Breast epithelium (tissue), 4 donors: ENCODE results near the gene ZSCAN5C. TPM values are rescaled to one million over a fixed set of nuclear protein-coding genes. Genes with fewer than 3 reads are reported as not detected.

ENCODE experiments used
- DNase-seq, 2 donors: peaks; one replicate each; pipeline ENCODE4 v3.0.0-alpha.2; 2019; ENCODE audit warnings: low spot score in 2 of 2
- H3K27ac ChIP-seq, 2 donors: fragments of 200-600 bp; sonication (generic) in 1 of 2; one replicate each; pipeline ENCODE4 v1.5.1; 2016 to 2019; ENCODE audit warnings: mild to moderate bottlenecking in 1 of 2
- H3K27me3 ChIP-seq, 2 donors: fragments of 200-600 bp; sonication (generic) in 1 of 2; one replicate each; pipeline versions ENCODE4 v1.5.1 to v1.6.0; 2017 to 2019; ENCODE audit warnings: control low read depth in 1 of 2, mild to moderate bottlenecking in 1 of 2
- H3K36me3 ChIP-seq: fragments of 200-600 bp; one replicate; pipeline ENCODE4 v1.5.1; 2019
- H3K4me1 ChIP-seq, 2 donors: fragments of 200-600 bp; sonication (generic); one replicate each; pipeline ENCODE4 v1.5.1; 2016 to 2019; ENCODE audit warnings: control low read depth in 1 of 2
- H3K4me3 ChIP-seq, 3 donors: fragments of 200-600 bp; sonication (generic); 1 replicate in 2 of 3; 2 replicates in 1 of 3; pipeline ENCODE4 v1.5.1; 2016 to 2019; ENCODE audit warnings: mild to moderate bottlenecking in 3 of 3, moderate library complexity in 2 of 3
- H3K9me3 ChIP-seq, 2 donors: fragments of 200-600 bp; sonication (generic) in 1 of 2; one replicate each; pipeline ENCODE4 v1.5.1; 2016 to 2019; ENCODE audit warnings: control low read depth in 1 of 2
- CTCF ChIP-seq, 3 donors: fragments of 450-650 bp; IDR thresholded peaks; one replicate each; pipeline ENCODE4 v1.5.1; 2016 to 2017; ENCODE audit warnings: antibody characterized with exemption in 3 of 3, mild to moderate bottlenecking in 3 of 3, moderate library complexity in 3 of 3
- POLR2A ChIP-seq: fragments of 450-650 bp; IDR thresholded peaks from one replicate; pipeline ENCODE4 v1.6.1; 2016; ENCODE audit warnings: antibody characterized with exemption, mild to moderate bottlenecking, moderate library complexity
- POLR2AphosphoS5 ChIP-seq, 3 donors: sonication (generic); formaldehyde crosslinking; IDR thresholded peaks; one replicate each; pipeline ENCODE4 v1.6.1; 2017; ENCODE audit warnings: antibody characterized with exemption in 3 of 3
- intact Hi-C: fragments of 100-400 bp; cut with DNase I; formaldehyde crosslinking; loops from one replicate; pipeline ENCODE4 v1.15.1; 2023; ENCODE audit warnings: low total_unique reads
- total RNA-seq, 3 donors: library from RNA; depleted of rRNA; stranded (reverse); fragments of >200 nt; gene quantifications; one replicate each; pipeline ENCODE4 v1.1.0, GENCODE V29; 2016

ZSCAN5C gene
- not detected for total RNA-seq

- intact Hi-C loops = no loop called here
- H3K4me3 ChIP-seq = no peak within 1 kb of the TSS
Measured at GRCh38 chr19:56201973-56202372, at the start of gene ZSCAN5C. TSS of gene ZSCAN5C (plus strand) at chr19:56202273. CDS start at chr19:56205914, 3,641 bp downstream.

GRCh38 chr19:56152644-56153043, 49.4 kb upstream of the ZSCAN5C start:
- DNase-seq = no peak
- no peak overlapping the region for H3K4me3 ChIP-seq
- no peaks in the 10 kb centered on the region for H3K36me3 ChIP-seq
- H3K9me3 ChIP-seq = no peaks in the 10 kb centered on the region
- no peaks in the 10 kb centered on the region for H3K4me1 ChIP-seq
- TF ChIP-seq POLR2A = no peak
- H3K27ac ChIP-seq = no peak overlapping the region
- no peaks in the 10 kb centered on the region for H3K27me3 ChIP-seq
- intact Hi-C loops = no loop called here

More at GRCh38 chr19:56201973-56202372, at the start of gene ZSCAN5C:
- Histone ChIP-seq H3K9me3 (no peaks in the 10 kb centered on the region), H3K27me3 (no peaks in the 10 kb centered on the region), H3K4me1 (no peaks in the 10 kb centered on the region), H3K27ac (no peak within 1 kb of the TSS), H3K36me3 (no peaks in the 10 kb centered on the region)
- no peak for DNase-seq
- TF ChIP-seq POLR2AphosphoS5 (IDR thresholded peaks at IDR 0.05) (no peak), POLR2A (no peak), CTCF (IDR thresholded peaks at IDR 0.05) (no peak)

GRCh38 chr19:56153507-56153906, 48.6 kb upstream of the ZSCAN5C start:
- DNase-seq = no peak
- no peak overlapping the region for H3K27ac ChIP-seq
- H3K4me1 ChIP-seq = no peaks in the 10 kb centered on the region
- H3K27me3 ChIP-seq = no peaks in the 10 kb centered on the region
- H3K9me3 ChIP-seq = no peaks in the 10 kb centered on the region
- TF ChIP-seq CTCF (IDR thresholded peaks at IDR 0.05) (no peak), POLR2A (no peak), POLR2AphosphoS5 (IDR thresholded peaks at IDR 0.05) (no peak)
- intact Hi-C loops = no loop called here
- H3K36me3 ChIP-seq = no peaks in the 10 kb centered on the region
- no peak overlapping the region for H3K4me3 ChIP-seq

GRCh38 chr19:56155124-56155687, 46.9 kb upstream of the ZSCAN5C start:
- no peak overlapping the region for H3K27ac ChIP-seq

GRCh38 chr19:56156768-56157167, 45.3 kb upstream of the ZSCAN5C start:
- Histone ChIP-seq H3K36me3 (peaks cover 5% of the 10 kb centered on the region), H3K9me3 (no peaks in the 10 kb centered on the region), H3K4me1 (no peaks in the 10 kb centered on the region), H3K27ac (peak overlapping the region; percentile 48 to 82), H3K4me3 (no peak overlapping the region), H3K27me3 (no peaks in the 10 kb centered on the region)
- intact Hi-C loops = no loop called here
- TF ChIP-seq POLR2AphosphoS5 (IDR thresholded peaks at IDR 0.05) = no peak
- TF ChIP-seq CTCF (IDR thresholded peaks at IDR 0.05) = no peak
- no peak for TF ChIP-seq POLR2A
- DNase-seq = no peak

More at GRCh38 chr19:56155124-56155687, 46.9 kb upstream of the ZSCAN5C start:
- DNase-seq = no peak
- H3K9me3 ChIP-seq = no peaks in the 10 kb centered on the region
- no peaks in the 10 kb centered on the region for H3K4me1 ChIP-seq
- no peak for TF ChIP-seq POLR2AphosphoS5 (IDR thresholded peaks at IDR 0.05)
- TF ChIP-seq POLR2A = no peak
- TF ChIP-seq CTCF (IDR thresholded peaks at IDR 0.05) = no peak
- H3K27me3 ChIP-seq = no peaks in the 10 kb centered on the region
- peaks cover 5% of the 10 kb centered on the region for H3K36me3 ChIP-seq
- intact Hi-C loops = no loop called here
- no peak overlapping the region for H3K4me3 ChIP-seq
